Cardiac muscle cell (in vitro differentiated cells and primary cell): ENCODE data around the gene RIC8B. TPM values are rescaled to one million over a fixed set of nuclear protein-coding genes. Genes with fewer than 3 reads are reported as not detected.

Experiments
- DNase-seq, 2 donors: peaks; one replicate each; pipeline versions ENCODE4 v3.0.0 to v3.0.0-alpha.2; 2010 to 2017; ENCODE audit warnings: low read depth in 1 of 2, low spot score in 1 of 2
- H3K27ac ChIP-seq: fragments of 200-600 bp; sonication (generic); 2 replicates; pipeline ENCODE4 v1.5.1; 2016
- H3K27me3 ChIP-seq: fragments of 200-600 bp; sonication (generic); 2 replicates; pipeline ENCODE4 v1.6.0; 2016; ENCODE audit warnings: control low read depth
- H3K36me3 ChIP-seq: fragments of 200-600 bp; sonication (generic); 2 replicates; pipeline ENCODE4 v1.5.1; 2016; ENCODE audit warnings: control low read depth
- H3K4me1 ChIP-seq: fragments of 200-600 bp; sonication (generic); 2 replicates; pipeline ENCODE4 v1.8.1; 2017; ENCODE audit warnings: low read depth, mild to moderate bottlenecking, mixed run types
- H3K4me3 ChIP-seq: fragments of 200-600 bp; sonication (generic); 2 replicates; pipeline ENCODE4 v1.5.1; 2016; ENCODE audit warnings: mild to moderate bottlenecking
- H3K9me3 ChIP-seq: fragments of 200-600 bp; sonication (generic); 2 replicates; pipeline ENCODE4 v1.5.1; 2017; ENCODE audit warnings: low read depth, mild to moderate bottlenecking, control low read depth
- CTCF ChIP-seq: IDR thresholded peaks from 2 replicates; pipeline ENCODE4 v1.5.1; 2012; ENCODE audit warnings: low read depth, mild to moderate bottlenecking, low read length
- polyA plus RNA-seq: library from polyadenylated mRNA; unstranded; fragments of >200 nt; fragmentation: Nextera tagmentation; extraction: Ambion mirVana; gene quantifications from 2 replicates; pipeline ENCODE4 v1.2.1, GENCODE V29; 2016
- total RNA-seq: library from RNA; depleted of rRNA; stranded (reverse); fragments of >200 nt; gene quantifications from 2 replicates; pipeline ENCODE4 v1.2.3, GENCODE V29; 2016

RIC8B gene
- total and polyA plus RNA-seq, 2 experiments from 2014 or later: 15.7 to 16.6 TPM

- Histone ChIP-seq H3K4me1 (no peaks in the 10 kb centered on the region), H3K27me3 (no peaks in the 10 kb centered on the region), H3K36me3 (peaks cover 14% of the 10 kb centered on the region), H3K9me3 (no peaks in the 10 kb centered on the region), H3K27ac (no peak overlapping the region), H3K4me3 (no peak overlapping the region)
- DNase-seq: no peak
- no peak for TF ChIP-seq CTCF
Measured at GRCh38 chr12:106885026-106885425, 110.5 kb downstream of the RIC8B start.

GRCh38 chr12:106885541-106886249 lies 111.2 kb downstream of the RIC8B start:
- Histone ChIP-seq H3K27ac (no peak overlapping the region), H3K27me3 (no peaks in the 10 kb centered on the region), H3K4me1 (no peaks in the 10 kb centered on the region), H3K9me3 (no peaks in the 10 kb centered on the region), H3K4me3 (no peak overlapping the region), H3K36me3 (peaks cover 14% of the 10 kb centered on the region)
- TF ChIP-seq CTCF: no peak
- DNase-seq: no peak

GRCh38 chr12:106886932-106887331 lies 112.5 kb downstream of the RIC8B start:
- H3K27me3 ChIP-seq: no peaks in the 10 kb centered on the region
- no peak for TF ChIP-seq CTCF
- H3K9me3 ChIP-seq: no peaks in the 10 kb centered on the region
- H3K36me3 ChIP-seq: peaks cover 8% of the 10 kb centered on the region
- no peaks in the 10 kb centered on the region for H3K4me1 ChIP-seq
- no peak overlapping the region for H3K4me3 ChIP-seq
- no peak overlapping the region for H3K27ac ChIP-seq
- DNase-seq: no peak

- no peak for DNase-seq
- peak overlapping the region; percentile 60 for H3K27ac ChIP-seq
- H3K4me3 ChIP-seq: no peak overlapping the region
- H3K9me3 ChIP-seq: no peaks in the 10 kb centered on the region
- H3K4me1 ChIP-seq: no peaks in the 10 kb centered on the region
- TF ChIP-seq CTCF: no peak
- peaks cover 8% of the 10 kb centered on the region for H3K36me3 ChIP-seq
- H3K27me3 ChIP-seq: no peaks in the 10 kb centered on the region
Measured at GRCh38 chr12:106888348-106888970, 114.0 kb downstream of the RIC8B start.

GRCh38 chr12:106889326-106889725 lies 114.8 kb downstream of the RIC8B start:
- Histone ChIP-seq H3K4me1 (no peaks in the 10 kb centered on the region), H3K27ac (no peak overlapping the region), H3K9me3 (no peaks in the 10 kb centered on the region), H3K27me3 (no peaks in the 10 kb centered on the region), H3K4me3 (no peak overlapping the region), H3K36me3 (peaks cover 8% of the 10 kb centered on the region)
- no peak for TF ChIP-seq CTCF
- no peak for DNase-seq
